Measurements from ENCODE around the gene LRRC4C.
A peak's percentile ranks its signal among the peaks of the same experiment; 100 is the strongest.

GRCh38 chr11:40445391-40445790, 1014.1 kb downstream of the LRRC4C start:
- TF ChIP-seq, protein P1, sequence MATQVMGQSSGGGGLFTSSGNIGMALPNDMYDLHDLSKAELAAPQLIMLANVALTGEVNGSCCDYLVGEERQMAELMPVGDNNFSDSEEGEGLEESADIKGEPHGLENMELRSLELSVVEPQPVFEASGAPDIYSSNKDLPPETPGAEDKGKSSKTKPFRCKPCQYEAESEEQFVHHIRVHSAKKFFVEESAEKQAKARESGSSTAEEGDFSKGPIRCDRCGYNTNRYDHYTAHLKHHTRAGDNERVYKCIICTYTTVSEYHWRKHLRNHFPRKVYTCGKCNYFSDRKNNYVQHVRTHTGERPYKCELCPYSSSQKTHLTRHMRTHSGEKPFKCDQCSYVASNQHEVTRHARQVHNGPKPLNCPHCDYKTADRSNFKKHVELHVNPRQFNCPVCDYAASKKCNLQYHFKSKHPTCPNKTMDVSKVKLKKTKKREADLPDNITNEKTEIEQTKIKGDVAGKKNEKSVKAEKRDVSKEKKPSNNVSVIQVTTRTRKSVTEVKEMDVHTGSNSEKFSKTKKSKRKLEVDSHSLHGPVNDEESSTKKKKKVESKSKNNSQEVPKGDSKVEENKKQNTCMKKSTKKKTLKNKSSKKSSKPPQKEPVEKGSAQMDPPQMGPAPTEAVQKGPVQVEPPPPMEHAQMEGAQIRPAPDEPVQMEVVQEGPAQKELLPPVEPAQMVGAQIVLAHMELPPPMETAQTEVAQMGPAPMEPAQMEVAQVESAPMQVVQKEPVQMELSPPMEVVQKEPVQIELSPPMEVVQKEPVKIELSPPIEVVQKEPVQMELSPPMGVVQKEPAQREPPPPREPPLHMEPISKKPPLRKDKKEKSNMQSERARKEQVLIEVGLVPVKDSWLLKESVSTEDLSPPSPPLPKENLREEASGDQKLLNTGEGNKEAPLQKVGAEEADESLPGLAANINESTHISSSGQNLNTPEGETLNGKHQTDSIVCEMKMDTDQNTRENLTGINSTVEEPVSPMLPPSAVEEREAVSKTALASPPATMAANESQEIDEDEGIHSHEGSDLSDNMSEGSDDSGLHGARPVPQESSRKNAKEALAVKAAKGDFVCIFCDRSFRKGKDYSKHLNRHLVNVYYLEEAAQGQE (IDR thresholded peaks at IDR 0.05; ENCODE audit: insufficient read depth in 1 of 2, low read depth in 2 of 2, low read length in 1 of 2), result no peak
- TF ChIP-seq, protein P2, sequence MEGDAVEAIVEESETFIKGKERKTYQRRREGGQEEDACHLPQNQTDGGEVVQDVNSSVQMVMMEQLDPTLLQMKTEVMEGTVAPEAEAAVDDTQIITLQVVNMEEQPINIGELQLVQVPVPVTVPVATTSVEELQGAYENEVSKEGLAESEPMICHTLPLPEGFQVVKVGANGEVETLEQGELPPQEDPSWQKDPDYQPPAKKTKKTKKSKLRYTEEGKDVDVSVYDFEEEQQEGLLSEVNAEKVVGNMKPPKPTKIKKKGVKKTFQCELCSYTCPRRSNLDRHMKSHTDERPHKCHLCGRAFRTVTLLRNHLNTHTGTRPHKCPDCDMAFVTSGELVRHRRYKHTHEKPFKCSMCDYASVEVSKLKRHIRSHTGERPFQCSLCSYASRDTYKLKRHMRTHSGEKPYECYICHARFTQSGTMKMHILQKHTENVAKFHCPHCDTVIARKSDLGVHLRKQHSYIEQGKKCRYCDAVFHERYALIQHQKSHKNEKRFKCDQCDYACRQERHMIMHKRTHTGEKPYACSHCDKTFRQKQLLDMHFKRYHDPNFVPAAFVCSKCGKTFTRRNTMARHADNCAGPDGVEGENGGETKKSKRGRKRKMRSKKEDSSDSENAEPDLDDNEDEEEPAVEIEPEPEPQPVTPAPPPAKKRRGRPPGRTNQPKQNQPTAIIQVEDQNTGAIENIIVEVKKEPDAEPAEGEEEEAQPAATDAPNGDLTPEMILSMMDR (IDR thresholded peaks at IDR 0.05), result no peak
- TF ChIP-seq POLR2AphosphoS5 (IDR thresholded peaks at IDR 0.05; ENCODE audit: low read depth, low read length) (no peak), TCF7L2 (IDR thresholded peaks at IDR 0.05; ENCODE audit: low read depth, low read length) (peak; percentile 66), SIN3A (IDR thresholded peaks at IDR 0.05; ENCODE audit: borderline replicate concordance, insufficient read depth, low read depth, low read length) (no peak)

Measured in Panc1 (cell line).